Thoracic aorta (tissue), 2 donors: Measurements from ENCODE around the gene ACP1. TPM values are rescaled to one million over a fixed set of nuclear protein-coding genes. Genes with fewer than 3 reads are reported as not detected.

Experiments
- ATAC-seq: fragments of 150-250 bp; one replicate; pipeline ENCODE4 v1.8.0; 2017; ENCODE audit warnings: low read depth; ENCODE audit not compliant: insufficient number of reproducible peaks, low FRiP score
- DNase-seq: peaks from one replicate; pipeline ENCODE4 v3.0.0-alpha.2; 2020; ENCODE audit warnings: low spot score
- H3K27ac ChIP-seq, 2 donors: fragments of 200-600 bp; sonication (generic); 1 replicate in 1 of 2; 2 replicates in 1 of 2; pipeline ENCODE4 v1.5.1; 2016; ENCODE audit warnings: mild to moderate bottlenecking in 2 of 2, moderate library complexity in 2 of 2
- H3K27me3 ChIP-seq: fragments of 200-600 bp; sonication (generic); replicated peaks from 2 replicates; pipeline ENCODE4 v1.6.0; 2016; ENCODE audit warnings: mild to moderate bottlenecking; ENCODE audit not compliant: insufficient read depth
- H3K36me3 ChIP-seq: fragments of 200-600 bp; sonication (generic); one replicate; pipeline ENCODE4 v1.5.1; 2016
- H3K4me1 ChIP-seq, 2 donors: fragments of 200-600 bp; sonication (generic); 1 replicate in 1 of 2; 2 replicates in 1 of 2; pipeline versions ENCODE4 v1.5.1 to v1.6.0; 2016; ENCODE audit warnings: low read depth in 2 of 2, mild to moderate bottlenecking in 1 of 2; ENCODE audit not compliant: control insufficient read depth in 1 of 2
- H3K4me3 ChIP-seq: fragments of 200-600 bp; sonication (generic); 2 replicates; pipeline ENCODE4 v1.5.1; 2016; ENCODE audit warnings: mild to moderate bottlenecking
- H3K9me3 ChIP-seq: fragments of 200-600 bp; sonication (generic); 2 replicates; pipeline ENCODE4 v1.5.1; 2016
- CTCF ChIP-seq: fragments of 200-600 bp; sonication (generic); IDR thresholded peaks from one replicate; pipeline ENCODE4 v1.5.1; 2019; ENCODE audit warnings: antibody characterized with exemption
- total RNA-seq, 2 donors: library from RNA; depleted of rRNA; stranded (reverse); fragments of >200 nt; gene quantifications; one replicate each; pipeline versions ENCODE4 v1.1.0 to v1.2.3, GENCODE V29; 2016

The ACP1 gene
- total RNA-seq, 2 donors from 2014 or later = 77.6 to 85.1 TPM

- H3K4me3 ChIP-seq = peak within 1 kb of the TSS; percentile 85
- ATAC-seq = no peak
- peaks cover under 1% of the 10 kb centered on the region for H3K9me3 ChIP-seq
- H3K4me1 ChIP-seq = peaks cover 8 to 27% of the 10 kb centered on the region in 2 donors
- H3K36me3 ChIP-seq = no peaks in the 10 kb centered on the region
- H3K27me3 ChIP-seq = no peaks in the 10 kb centered on the region
- H3K27ac ChIP-seq = peak within 1 kb of the TSS; percentile 59 to 70
- DNase-seq = no peak
- no peak for TF ChIP-seq CTCF
Measured at GRCh38 chr2:263774-264492, 814 bp upstream of the ACP1 start, which contains the start of gene SH3YL1. TSS of gene SH3YL1 (minus strand) at chr2:264032. CDS start at chr2:263984, 48 bp downstream.

GRCh38 chr2:268323-268722 is 3.6 kb downstream of the ACP1 start:
- no peaks in the 10 kb centered on the region for H3K27me3 ChIP-seq
- no peak overlapping the region for H3K4me3 ChIP-seq
- H3K9me3 ChIP-seq = no peaks in the 10 kb centered on the region
- ATAC-seq = no peak
- peaks cover 3% of the 10 kb centered on the region for H3K36me3 ChIP-seq
- TF ChIP-seq CTCF = no peak
- H3K27ac ChIP-seq = no peak overlapping the region
- no peak for DNase-seq
- H3K4me1 ChIP-seq = peaks cover 12 to 26% of the 10 kb centered on the region in 2 donors

GRCh38 chr2:269356-270030 is 4.7 kb downstream of the ACP1 start:
- no peak for DNase-seq
- peaks cover 4% of the 10 kb centered on the region for H3K36me3 ChIP-seq
- no peak overlapping the region for H3K27ac ChIP-seq
- no peak for ATAC-seq
- no peak for TF ChIP-seq CTCF
- H3K4me1 ChIP-seq = peaks cover 12 to 17% of the 10 kb centered on the region in 2 donors
- H3K4me3 ChIP-seq = no peak overlapping the region
- no peaks in the 10 kb centered on the region for H3K9me3 ChIP-seq
- H3K27me3 ChIP-seq = no peaks in the 10 kb centered on the region

GRCh38 chr2:270861-271260 is 6.1 kb downstream of the ACP1 start:
- no peak for DNase-seq
- Histone ChIP-seq H3K36me3 (peaks cover 6% of the 10 kb centered on the region), H3K9me3 (no peaks in the 10 kb centered on the region), H3K4me3 (no peak overlapping the region), H3K4me1 (peaks cover 8 to 11% of the 10 kb centered on the region in 2 donors), H3K27ac (no peak overlapping the region), H3K27me3 (no peaks in the 10 kb centered on the region)
- no peak for TF ChIP-seq CTCF
- no peak for ATAC-seq

- H3K27ac ChIP-seq = no peak overlapping the region
- DNase-seq (no peak), ATAC-seq (no peak)
- TF ChIP-seq CTCF = no peak
- H3K27me3 ChIP-seq = no peaks in the 10 kb centered on the region
- no peaks in the 10 kb centered on the region for H3K9me3 ChIP-seq
- H3K4me3 ChIP-seq = no peak overlapping the region
- peaks cover 6% of the 10 kb centered on the region for H3K36me3 ChIP-seq
- H3K4me1 ChIP-seq = peaks cover 2 to 4% of the 10 kb centered on the region in 2 donors
Measured at GRCh38 chr2:271917-272316, 7.2 kb downstream of the ACP1 start.
